HG03520 (cell line): Measurements from ENCODE around the gene SLC4A3.
"Not testable (repeated sequence)": the region's sequence is repeated elsewhere in the genome, so short reads cannot be mapped to it uniquely, and the experiment has no call there.

Experiments
- ATAC-seq: cut with Tn5 transposase; IDR thresholded peaks from one replicate; pipeline ENCODE4 v1.9.1; 2021; ENCODE audit warnings: mild to moderate bottlenecking, moderate library complexity; ENCODE audit not compliant: unreplicated experiment

SLC4A3 gene

GRCh38 chr2:219643788-219644398, 16.5 kb downstream of the SLC4A3 start:
- ATAC-seq: no peak

- ATAC-seq: no peak
These were observed 17.5 kb downstream of the SLC4A3 start for GRCh38 chr2:219644801-219645480.

- no peak for ATAC-seq
These were observed 18.4 kb downstream of the SLC4A3 start for GRCh38 chr2:219645631-219646527.

- ATAC-seq: no peak
These were observed 20.7 kb downstream of the SLC4A3 start for GRCh38 chr2:219648176-219648575.

- no peak for ATAC-seq
These were observed 21.5 kb downstream of the SLC4A3 start for GRCh38 chr2:219648963-219649362.

- no peak for ATAC-seq
These were observed 23.2 kb downstream of the SLC4A3 start for GRCh38 chr2:219650426-219651248.

GRCh38 chr2:219651656-219652055, 24.2 kb downstream of the SLC4A3 start:
- ATAC-seq: not testable (repeated sequence)

- ATAC-seq: no peak
These were observed 29.1 kb downstream of the SLC4A3 start for GRCh38 chr2:219656526-219656925.

GRCh38 chr2:219658196-219658846, 30.9 kb downstream of the SLC4A3 start:
- no peak for ATAC-seq

- no peak for ATAC-seq
These were observed 31.4 kb downstream of the SLC4A3 start for GRCh38 chr2:219658874-219659273.

- peak; percentile 91 for ATAC-seq
These were observed 33.9 kb downstream of the SLC4A3 start for GRCh38 chr2:219661197-219661954.

GRCh38 chr2:219661955-219662395, 34.5 kb downstream of the SLC4A3 start:
- ATAC-seq: no peak

- no peak for ATAC-seq
These were observed 35.1 kb downstream of the SLC4A3 start for GRCh38 chr2:219662566-219662965.

- no peak for ATAC-seq
These were observed 35.8 kb downstream of the SLC4A3 start for GRCh38 chr2:219663116-219663762.

GRCh38 chr2:219664041-219664440, 36.6 kb downstream of the SLC4A3 start:
- no peak for ATAC-seq

- ATAC-seq: no peak
These were observed 37.5 kb downstream of the SLC4A3 start for GRCh38 chr2:219664944-219665343.

GRCh38 chr2:219665926-219666325, 38.5 kb downstream of the SLC4A3 start:
- ATAC-seq: no peak

- ATAC-seq: no peak
These were observed 40.9 kb downstream of the SLC4A3 start for GRCh38 chr2:219668316-219668715.

- ATAC-seq: no peak
These were observed 43.0 kb downstream of the SLC4A3 start for GRCh38 chr2:219670386-219670785.
